Measurements from ENCODE around the gene PLD3. TPM values are rescaled to one million over a fixed set of nuclear protein-coding genes. Genes with fewer than 3 reads are reported as not detected.

PLD3 gene
- total and polyA plus RNA-seq, 8 donors, result 315 to 604 (median 351) TPM

DNA sequence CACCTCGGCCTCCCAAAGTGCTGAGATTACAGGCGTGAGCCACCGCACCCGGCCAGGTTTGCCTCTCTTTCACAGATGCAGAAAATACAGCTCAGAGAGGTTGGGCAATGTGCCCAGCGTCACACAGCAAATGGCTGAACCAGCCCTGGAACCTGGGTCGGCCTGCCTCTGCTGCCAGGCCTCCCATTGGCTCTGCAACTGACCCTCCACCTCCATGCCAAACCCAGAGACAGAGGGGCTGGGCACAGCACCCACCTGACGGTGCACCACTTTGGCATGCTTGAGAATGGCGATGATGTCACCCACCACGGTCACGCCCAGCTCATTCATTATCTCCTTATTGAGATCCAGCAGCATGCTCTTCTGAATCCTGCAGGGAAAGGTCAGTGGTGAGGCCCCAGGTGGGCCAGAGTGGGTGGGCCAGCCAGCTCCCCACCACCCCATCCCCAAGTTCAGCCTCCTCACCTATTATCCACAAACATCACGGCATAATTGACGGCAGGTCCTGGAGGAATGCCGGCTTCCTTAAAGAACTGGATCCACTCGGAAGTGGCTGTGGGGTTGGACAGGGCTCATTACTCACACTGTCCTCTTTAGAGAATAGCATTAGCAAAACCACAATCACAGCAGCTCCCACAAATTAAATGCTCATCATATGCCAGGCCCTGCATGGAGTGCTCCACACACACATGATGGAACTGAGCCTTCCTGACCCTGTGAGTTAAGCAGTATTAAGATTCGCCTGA is 12.5 kb upstream of the PLD3 start:
- TF ChIP-seq, protein P1, sequence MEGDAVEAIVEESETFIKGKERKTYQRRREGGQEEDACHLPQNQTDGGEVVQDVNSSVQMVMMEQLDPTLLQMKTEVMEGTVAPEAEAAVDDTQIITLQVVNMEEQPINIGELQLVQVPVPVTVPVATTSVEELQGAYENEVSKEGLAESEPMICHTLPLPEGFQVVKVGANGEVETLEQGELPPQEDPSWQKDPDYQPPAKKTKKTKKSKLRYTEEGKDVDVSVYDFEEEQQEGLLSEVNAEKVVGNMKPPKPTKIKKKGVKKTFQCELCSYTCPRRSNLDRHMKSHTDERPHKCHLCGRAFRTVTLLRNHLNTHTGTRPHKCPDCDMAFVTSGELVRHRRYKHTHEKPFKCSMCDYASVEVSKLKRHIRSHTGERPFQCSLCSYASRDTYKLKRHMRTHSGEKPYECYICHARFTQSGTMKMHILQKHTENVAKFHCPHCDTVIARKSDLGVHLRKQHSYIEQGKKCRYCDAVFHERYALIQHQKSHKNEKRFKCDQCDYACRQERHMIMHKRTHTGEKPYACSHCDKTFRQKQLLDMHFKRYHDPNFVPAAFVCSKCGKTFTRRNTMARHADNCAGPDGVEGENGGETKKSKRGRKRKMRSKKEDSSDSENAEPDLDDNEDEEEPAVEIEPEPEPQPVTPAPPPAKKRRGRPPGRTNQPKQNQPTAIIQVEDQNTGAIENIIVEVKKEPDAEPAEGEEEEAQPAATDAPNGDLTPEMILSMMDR (IDR thresholded peaks at IDR 0.05), result no peak
- H3K27me3 ChIP-seq, result no peaks in the 10 kb centered on the region
- DNase-seq (peak in 1 of 4 donors; percentile 28), ATAC-seq (no peak)
- H3K4me3 ChIP-seq, result no peak overlapping the region
- H3K4me1 ChIP-seq, result no peaks in the 10 kb centered on the region
- no peak overlapping the region for H3K27ac ChIP-seq
- H3K36me3 ChIP-seq, result peaks cover 0 to 58% of the 10 kb centered on the region in 2 donors
- no peaks in the 10 kb centered on the region for H3K9me3 ChIP-seq
- intact Hi-C loops (cut with DNase I), result no loop called here

- no peaks in the 10 kb centered on the region for H3K9me3 ChIP-seq
- peaks cover 0 to 53% of the 10 kb centered on the region in 2 donors for H3K36me3 ChIP-seq
- TF ChIP-seq, protein P1 (IDR thresholded peaks at IDR 0.05), result no peak
- ATAC-seq (no peak), DNase-seq (peak in 1 of 4 donors; percentile 3)
- peaks cover 3 to 4% of the 10 kb centered on the region in 2 donors for H3K4me1 ChIP-seq
- H3K27me3 ChIP-seq, result no peaks in the 10 kb centered on the region
- intact Hi-C loops (cut with DNase I), result no loop called here
- no peak overlapping the region for H3K4me3 ChIP-seq
- no peak overlapping the region for H3K27ac ChIP-seq
Observed at GRCh38 chr19:40336601-40336900, 11.9 kb upstream of the PLD3 start.

- Histone ChIP-seq H3K27ac (no peak overlapping the region), H3K4me1 (peaks cover 6 to 7% of the 10 kb centered on the region in 2 donors), H3K27me3 (no peaks in the 10 kb centered on the region), H3K9me3 (no peaks in the 10 kb centered on the region), H3K4me3 (no peak overlapping the region), H3K36me3 (peaks cover 0 to 47% of the 10 kb centered on the region in 2 donors)
- TF ChIP-seq, protein P1 (IDR thresholded peaks at IDR 0.05), result no peak
- no peak for DNase-seq
- intact Hi-C loops (cut with DNase I), result no loop called here
- ATAC-seq, result no peak
Observed at GRCh38 chr19:40337107-40337506, 11.4 kb upstream of the PLD3 start.

GRCh38 chr19:40337594-40337993 is 10.9 kb upstream of the PLD3 start:
- peak in 1 of 4 donors; percentile 49 for DNase-seq
- H3K4me3 ChIP-seq, result no peak overlapping the region
- no peaks in the 10 kb centered on the region for H3K27me3 ChIP-seq
- H3K4me1 ChIP-seq, result peaks cover 6 to 7% of the 10 kb centered on the region in 2 donors
- H3K9me3 ChIP-seq, result no peaks in the 10 kb centered on the region
- no peak overlapping the region for H3K27ac ChIP-seq
- TF ChIP-seq, protein P1 (IDR thresholded peaks at IDR 0.05), result no peak
- intact Hi-C loops (cut with DNase I), result no loop called here
- H3K36me3 ChIP-seq, result peaks cover 0 to 42% of the 10 kb centered on the region in 2 donors
- no peak for ATAC-seq

DNA sequence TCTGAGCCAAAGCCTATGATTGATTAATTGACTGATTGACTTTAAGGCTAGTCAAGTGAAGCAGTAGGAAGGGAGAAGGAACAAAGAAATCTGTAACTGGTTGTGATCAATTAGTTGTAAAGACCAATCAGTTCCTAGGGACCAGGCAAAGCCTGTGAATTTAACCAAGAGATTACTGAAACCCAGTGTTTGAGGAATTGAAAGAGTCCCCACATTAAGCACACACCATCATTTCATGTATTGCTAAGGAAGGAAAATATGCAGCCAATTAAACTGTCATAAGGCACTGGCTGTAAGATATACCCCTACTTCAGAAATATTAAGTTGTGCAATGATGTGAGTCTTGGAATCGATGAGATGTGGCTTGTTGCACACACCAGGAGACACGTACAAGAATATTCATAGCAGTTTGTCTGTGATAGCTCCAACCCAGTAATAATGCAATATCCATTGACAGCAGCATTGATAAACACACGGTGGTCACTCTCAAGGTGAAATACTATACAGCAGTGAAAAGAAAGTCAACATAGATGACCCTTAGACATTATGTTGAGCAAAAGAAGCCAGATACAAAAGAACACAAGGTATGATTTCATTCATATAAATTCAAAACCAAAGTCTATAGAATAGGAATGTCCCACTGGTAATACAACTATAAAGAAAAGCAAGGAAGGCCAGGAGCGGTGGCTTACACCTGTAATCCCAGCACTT is 9.3 kb upstream of the PLD3 start:
- peaks cover 0 to 31% of the 10 kb centered on the region in 2 donors for H3K36me3 ChIP-seq
- intact Hi-C loops (cut with DNase I), result no loop called here

More for the DNA sequence above, 9.3 kb upstream of the PLD3 start:
- Histone ChIP-seq H3K27ac (no peak overlapping the region), H3K27me3 (no peaks in the 10 kb centered on the region), H3K4me3 (no peak overlapping the region), H3K4me1 (peaks cover 6 to 10% of the 10 kb centered on the region in 2 donors), H3K9me3 (no peaks in the 10 kb centered on the region)
- DNase-seq (no peak), ATAC-seq (no peak)
- TF ChIP-seq, protein P1 (IDR thresholded peaks at IDR 0.05), result no peak

All from left lung (tissue), 10 donors.